K562 (cell line): ENCODE results near the gene ACHE. TPM values are rescaled to one million over a fixed set of nuclear protein-coding genes. Genes with fewer than 3 reads are reported as not detected.
A peak's percentile ranks its signal among the peaks of the same experiment; 100 is the strongest.

Source experiments
- ATF3 ChIP-seq, 2 experiments: fragments of 450-650 bp in 1 of 2; sonication (generic) in 1 of 2; formaldehyde crosslinking in 1 of 2; IDR thresholded peaks in 1 of 2; conservative IDR thresholded peaks in 1 of 2; 2 replicates each; pipeline versions ENCODE4 v1.6.1 to v1.8.1; 2016 to 2023; ENCODE audit warnings: mild to moderate bottlenecking in 2 of 2, moderate library complexity in 2 of 2, inconsistent platforms in 1 of 2, missing genetic modification reagents in 1 of 2
- DNMT1 ChIP-seq: fragments of 450-650 bp; IDR thresholded peaks from 2 replicates; pipeline ENCODE4 v1.6.1; 2016; ENCODE audit warnings: antibody characterized with exemption, mild to moderate bottlenecking
- POLR3A ChIP-seq: IDR thresholded peaks from 2 replicates; pipeline ENCODE4 v1.6.1; 2011; ENCODE audit warnings: borderline replicate concordance, mild to moderate bottlenecking, moderate library complexity; ENCODE audit not compliant: insufficient read length, insufficient read depth; ENCODE audit errors: extremely low read depth
- PTTG1 ChIP-seq: fragments of 450-650 bp; IDR thresholded peaks from 2 replicates; pipeline ENCODE4 v1.6.1; 2016; ENCODE audit warnings: low read depth, mild to moderate bottlenecking, missing genetic modification characterization, missing compliant biosample characterization
- RFX1 ChIP-seq: fragments of 450-650 bp; IDR thresholded peaks from 2 replicates; pipeline ENCODE4 v1.6.1; 2016; ENCODE audit warnings: mild to moderate bottlenecking, moderate library complexity
- SMC3 ChIP-seq: conservative IDR thresholded peaks from 2 replicates; pipeline ENCODE4 v1.6.1; 2011; ENCODE audit warnings: low read depth, low read length, improper control_type of control experiment; ENCODE audit not compliant: insufficient read depth
- TEAD1 ChIP-seq, 2 experiments: fragments of 450-650 bp in 1 of 2; sonication (generic) in 1 of 2; formaldehyde crosslinking; IDR thresholded peaks; 2 replicates each; pipeline versions ENCODE4 v1.4.0 to v1.8.0; 2020 to 2022; ENCODE audit warnings: mild to moderate bottlenecking in 2 of 2, missing genetic modification reagents in 1 of 2
- ZNF766 ChIP-seq: fragments of 200-800 bp; sonication (Bioruptor generic); conservative IDR thresholded peaks from 2 replicates; pipeline ENCODE4 v1.6.1; 2016; ENCODE audit warnings: missing genetic modification characterization, missing compliant biosample characterization
- polyA plus RNA-seq, 8 experiments: library from polyadenylated mRNA; depleted of rRNA in 4 of 8; stranded (reverse) in 5 of 8; unstranded in 3 of 8; fragments of >200 nt; fragmentation: Nextera tagmentation in 2 of 8; fragmentation: Illumina TruSeq in 1 of 8; extraction: Ambion mirVana in 2 of 8; extraction: Trizol in 1 of 8; gene quantifications; 2 replicates each; pipeline versions ENCODE4 v1.2.1 to v1.2.3, GENCODE V29; 2011 to 2014; ENCODE audit warnings: inconsistent platforms in 1 of 8, missing spikeins in 1 of 8
- total RNA-seq, 7 experiments: library from RNA; depleted of rRNA in 6 of 7; stranded (reverse); fragments of >200 nt in 6 of 7; fragmentation: Illumina TruSeq in 2 of 7; extraction: Trizol in 2 of 7; gene quantifications; 2 replicates each; pipeline versions ENCODE4 v1.2.1 to v1.2.3, GENCODE V29; 2011 to 2021; ENCODE audit warnings: low replicate concordance in 1 of 7
- TF ChIP-seq, protein P1 (sequence below): fragments of 450-650 bp; IDR thresholded peaks from 2 replicates; pipeline ENCODE4 v1.6.1; 2014; ENCODE audit warnings: low read depth, mild to moderate bottlenecking, moderate library complexity, borderline replicate concordance
- TF ChIP-seq, protein P2 (sequence below), 2 experiments: fragments of 450-650 bp in 1 of 2; IDR thresholded peaks; 2 replicates each; pipeline ENCODE4 v1.6.1; 2011 to 2017; ENCODE audit warnings: low read depth in 2 of 2, antibody characterized with exemption in 1 of 2, borderline replicate concordance in 1 of 2, low read length in 1 of 2, mild to moderate bottlenecking in 1 of 2, mixed read lengths in 1 of 2; ENCODE audit not compliant: control insufficient read depth in 1 of 2
- TF ChIP-seq, protein P3 (sequence below): sonication (generic); formaldehyde crosslinking; IDR thresholded peaks from 2 replicates; pipeline ENCODE4 v1.8.1; 2023; ENCODE audit warnings: missing genetic modification reagents, mild to moderate bottlenecking, borderline replicate concordance
- TF ChIP-seq, protein P4 (sequence below): IDR thresholded peaks from 2 replicates; pipeline ENCODE4 v1.6.1; 2012; ENCODE audit warnings: low read depth, low read length, improper control_type of control experiment, borderline replicate concordance

Gene ACHE
- total and polyA plus RNA-seq, 9 of the 15 experiments (the other 6 are each of a cell fraction or from before 2014, with no cell fraction given), result 0.04 to 8.8 (median 1.9) TPM

DNA sequence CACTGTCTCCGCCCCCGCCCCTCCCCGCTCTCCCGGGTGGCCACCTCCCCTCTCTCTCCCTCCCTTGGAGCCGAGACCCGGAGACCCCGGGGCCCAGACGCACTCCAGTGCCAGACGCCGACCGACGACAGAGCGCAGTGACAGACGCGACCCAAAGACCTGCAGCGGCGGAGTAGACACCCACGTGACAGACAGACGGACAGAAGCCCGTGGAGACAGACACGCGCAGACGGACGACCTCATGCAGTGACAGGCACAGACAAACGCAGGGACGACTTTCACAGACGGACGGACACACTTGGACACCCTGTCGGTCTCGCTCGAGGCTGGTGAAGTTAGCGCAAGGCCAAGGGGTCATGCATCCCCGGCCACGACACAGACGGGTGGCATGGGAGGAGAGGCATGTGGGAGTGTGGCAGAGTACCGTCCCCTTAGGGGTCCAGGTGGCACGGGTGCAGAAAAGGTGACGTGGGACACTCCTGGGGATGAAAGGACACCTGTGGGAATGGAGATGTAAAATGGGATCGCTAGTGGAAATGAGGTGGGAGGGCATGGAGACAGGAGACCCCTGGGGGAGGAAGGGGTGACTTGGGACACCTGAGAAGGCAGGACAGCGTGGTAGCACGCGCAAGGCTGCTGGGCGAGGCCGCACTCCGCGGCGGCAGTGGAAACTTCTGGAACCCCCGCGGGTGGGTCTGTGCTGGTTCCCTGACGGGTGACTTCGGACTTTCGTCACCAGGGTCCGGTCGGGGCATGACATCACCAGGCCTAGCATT is 456 bp upstream of the ACHE start (continued):
- TF ChIP-seq, protein P1, sequence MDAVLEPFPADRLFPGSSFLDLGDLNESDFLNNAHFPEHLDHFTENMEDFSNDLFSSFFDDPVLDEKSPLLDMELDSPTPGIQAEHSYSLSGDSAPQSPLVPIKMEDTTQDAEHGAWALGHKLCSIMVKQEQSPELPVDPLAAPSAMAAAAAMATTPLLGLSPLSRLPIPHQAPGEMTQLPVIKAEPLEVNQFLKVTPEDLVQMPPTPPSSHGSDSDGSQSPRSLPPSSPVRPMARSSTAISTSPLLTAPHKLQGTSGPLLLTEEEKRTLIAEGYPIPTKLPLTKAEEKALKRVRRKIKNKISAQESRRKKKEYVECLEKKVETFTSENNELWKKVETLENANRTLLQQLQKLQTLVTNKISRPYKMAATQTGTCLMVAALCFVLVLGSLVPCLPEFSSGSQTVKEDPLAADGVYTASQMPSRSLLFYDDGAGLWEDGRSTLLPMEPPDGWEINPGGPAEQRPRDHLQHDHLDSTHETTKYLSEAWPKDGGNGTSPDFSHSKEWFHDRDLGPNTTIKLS, result peak; percentile 25; the same call in 1 of the 2 replicates
- no peak for TF ChIP-seq SMC3
- TF ChIP-seq POLR3A, result no peak
- peak; percentile 92 for TF ChIP-seq ATF3 (IDR thresholded peaks at IDR 0.05)
- TF ChIP-seq ATF3 (CRISPR knock-in tag; conservative IDR thresholded peaks at IDR 0.05), result peak; percentile 31; the same call in 1 of the 2 replicates
- no peak for TF ChIP-seq RFX1
- no peak for TF ChIP-seq PTTG1 (tag)
- TF ChIP-seq, protein P2, sequence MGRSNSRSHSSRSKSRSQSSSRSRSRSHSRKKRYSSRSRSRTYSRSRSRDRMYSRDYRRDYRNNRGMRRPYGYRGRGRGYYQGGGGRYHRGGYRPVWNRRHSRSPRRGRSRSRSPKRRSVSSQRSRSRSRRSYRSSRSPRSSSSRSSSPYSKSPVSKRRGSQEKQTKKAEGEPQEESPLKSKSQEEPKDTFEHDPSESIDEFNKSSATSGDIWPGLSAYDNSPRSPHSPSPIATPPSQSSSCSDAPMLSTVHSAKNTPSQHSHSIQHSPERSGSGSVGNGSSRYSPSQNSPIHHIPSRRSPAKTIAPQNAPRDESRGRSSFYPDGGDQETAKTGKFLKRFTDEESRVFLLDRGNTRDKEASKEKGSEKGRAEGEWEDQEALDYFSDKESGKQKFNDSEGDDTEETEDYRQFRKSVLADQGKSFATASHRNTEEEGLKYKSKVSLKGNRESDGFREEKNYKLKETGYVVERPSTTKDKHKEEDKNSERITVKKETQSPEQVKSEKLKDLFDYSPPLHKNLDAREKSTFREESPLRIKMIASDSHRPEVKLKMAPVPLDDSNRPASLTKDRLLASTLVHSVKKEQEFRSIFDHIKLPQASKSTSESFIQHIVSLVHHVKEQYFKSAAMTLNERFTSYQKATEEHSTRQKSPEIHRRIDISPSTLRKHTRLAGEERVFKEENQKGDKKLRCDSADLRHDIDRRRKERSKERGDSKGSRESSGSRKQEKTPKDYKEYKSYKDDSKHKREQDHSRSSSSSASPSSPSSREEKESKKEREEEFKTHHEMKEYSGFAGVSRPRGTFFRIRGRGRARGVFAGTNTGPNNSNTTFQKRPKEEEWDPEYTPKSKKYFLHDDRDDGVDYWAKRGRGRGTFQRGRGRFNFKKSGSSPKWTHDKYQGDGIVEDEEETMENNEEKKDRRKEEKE (IDR thresholded peaks at IDR 0.05; ENCODE audit: borderline replicate concordance in 1 of 2, control insufficient read depth in 1 of 2, low read depth in 2 of 2, low read length in 1 of 2), result no peak
- TF ChIP-seq, protein P3, sequence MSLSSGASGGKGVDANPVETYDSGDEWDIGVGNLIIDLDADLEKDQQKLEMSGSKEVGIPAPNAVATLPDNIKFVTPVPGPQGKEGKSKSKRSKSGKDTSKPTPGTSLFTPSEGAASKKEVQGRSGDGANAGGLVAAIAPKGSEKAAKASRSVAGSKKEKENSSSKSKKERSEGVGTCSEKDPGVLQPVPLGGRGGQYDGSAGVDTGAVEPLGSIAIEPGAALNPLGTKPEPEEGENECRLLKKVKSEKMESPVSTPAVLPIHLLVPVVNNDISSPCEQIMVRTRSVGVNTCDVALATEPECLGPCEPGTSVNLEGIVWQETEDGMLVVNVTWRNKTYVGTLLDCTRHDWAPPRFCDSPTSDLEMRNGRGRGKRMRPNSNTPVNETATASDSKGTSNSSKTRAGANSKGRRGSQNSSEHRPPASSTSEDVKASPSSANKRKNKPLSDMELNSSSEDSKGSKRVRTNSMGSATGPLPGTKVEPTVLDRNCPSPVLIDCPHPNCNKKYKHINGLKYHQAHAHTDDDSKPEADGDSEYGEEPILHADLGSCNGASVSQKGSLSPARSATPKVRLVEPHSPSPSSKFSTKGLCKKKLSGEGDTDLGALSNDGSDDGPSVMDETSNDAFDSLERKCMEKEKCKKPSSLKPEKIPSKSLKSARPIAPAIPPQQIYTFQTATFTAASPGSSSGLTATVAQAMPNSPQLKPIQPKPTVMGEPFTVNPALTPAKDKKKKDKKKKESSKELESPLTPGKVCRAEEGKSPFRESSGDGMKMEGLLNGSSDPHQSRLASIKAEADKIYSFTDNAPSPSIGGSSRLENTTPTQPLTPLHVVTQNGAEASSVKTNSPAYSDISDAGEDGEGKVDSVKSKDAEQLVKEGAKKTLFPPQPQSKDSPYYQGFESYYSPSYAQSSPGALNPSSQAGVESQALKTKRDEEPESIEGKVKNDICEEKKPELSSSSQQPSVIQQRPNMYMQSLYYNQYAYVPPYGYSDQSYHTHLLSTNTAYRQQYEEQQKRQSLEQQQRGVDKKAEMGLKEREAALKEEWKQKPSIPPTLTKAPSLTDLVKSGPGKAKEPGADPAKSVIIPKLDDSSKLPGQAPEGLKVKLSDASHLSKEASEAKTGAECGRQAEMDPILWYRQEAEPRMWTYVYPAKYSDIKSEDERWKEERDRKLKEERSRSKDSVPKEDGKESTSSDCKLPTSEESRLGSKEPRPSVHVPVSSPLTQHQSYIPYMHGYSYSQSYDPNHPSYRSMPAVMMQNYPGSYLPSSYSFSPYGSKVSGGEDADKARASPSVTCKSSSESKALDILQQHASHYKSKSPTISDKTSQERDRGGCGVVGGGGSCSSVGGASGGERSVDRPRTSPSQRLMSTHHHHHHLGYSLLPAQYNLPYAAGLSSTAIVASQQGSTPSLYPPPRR (CRISPR knock-in tag), result no peak
- TF ChIP-seq DNMT1, result no peak
- TF ChIP-seq, protein P4, sequence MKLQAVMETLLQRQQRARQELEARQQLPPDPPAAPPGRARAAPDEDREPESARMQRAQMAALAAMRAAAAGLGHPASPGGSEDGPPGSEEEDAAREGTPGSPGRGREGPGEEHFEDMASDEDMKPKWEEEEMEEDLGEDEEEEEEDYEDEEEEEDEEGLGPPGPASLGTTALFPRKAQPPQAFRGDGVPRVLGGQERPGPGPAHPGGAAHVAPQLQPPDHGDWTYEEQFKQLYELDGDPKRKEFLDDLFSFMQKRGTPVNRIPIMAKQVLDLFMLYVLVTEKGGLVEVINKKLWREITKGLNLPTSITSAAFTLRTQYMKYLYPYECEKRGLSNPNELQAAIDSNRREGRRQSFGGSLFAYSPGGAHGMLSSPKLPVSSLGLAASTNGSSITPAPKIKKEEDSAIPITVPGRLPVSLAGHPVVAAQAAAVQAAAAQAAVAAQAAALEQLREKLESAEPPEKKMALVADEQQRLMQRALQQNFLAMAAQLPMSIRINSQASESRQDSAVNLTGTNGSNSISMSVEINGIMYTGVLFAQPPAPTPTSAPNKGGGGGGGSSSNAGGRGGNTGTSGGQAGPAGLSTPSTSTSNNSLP, result no peak
- TF ChIP-seq ZNF766 (CRISPR knock-in tag), result no peak
- no peak for TF ChIP-seq TEAD1 (CRISPR knock-in tag; IDR thresholded peaks at IDR 0.05)
